Measurements from ENCODE around the gene AURKB.
"Not testable (repeated sequence)": the region's sequence is repeated elsewhere in the genome, so short reads cannot be mapped to it uniquely, and the experiment has no call there.

AURKB gene

DNA sequence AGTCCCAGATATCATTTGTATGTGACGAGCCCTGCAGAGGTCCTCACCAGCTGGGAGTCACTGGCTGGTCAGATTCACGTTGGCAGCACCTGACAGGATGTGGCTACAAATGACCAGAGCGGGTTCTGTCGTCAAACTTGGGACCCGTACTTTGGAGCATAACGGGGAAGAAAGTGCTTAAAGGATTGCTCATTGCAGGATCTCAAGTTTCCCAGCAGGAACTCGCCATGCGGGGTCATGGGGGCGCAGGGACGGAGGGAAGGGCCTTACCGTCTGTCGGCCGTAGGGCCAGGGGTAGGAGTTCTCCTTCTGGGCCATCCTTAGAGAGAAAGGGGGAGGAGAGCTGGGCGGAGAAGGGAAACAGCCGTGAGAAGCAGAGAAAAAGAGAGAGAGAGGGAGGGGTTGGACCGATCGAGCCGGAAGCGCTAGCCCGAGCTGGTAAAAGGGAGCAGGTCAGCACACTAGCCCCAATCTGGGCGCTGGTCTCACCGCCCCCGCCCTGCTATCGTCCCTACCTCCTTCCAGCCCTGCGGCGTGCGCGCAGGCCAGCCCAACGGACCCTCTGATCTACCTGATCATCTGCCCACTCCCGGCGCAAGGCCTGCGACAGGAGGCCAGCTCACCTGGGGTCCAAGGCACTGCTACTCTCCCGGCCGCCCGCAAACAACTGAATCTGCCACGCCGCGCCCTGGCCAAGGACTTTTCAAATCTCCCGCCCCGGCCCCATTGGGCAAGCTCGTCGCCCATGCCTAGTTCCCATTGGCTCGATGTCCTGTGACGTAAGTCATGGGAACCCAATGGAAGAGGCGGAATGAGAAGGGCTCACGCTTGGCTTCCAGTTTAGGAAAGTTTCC, at the start of gene AURKB:
AURKB (minus strand) TSS at position 669 of the 854 bp plus-strand sequence; CDS start at position 318, 351 bp downstream.
- DNase-seq (ENCODE audit: low spot score) (peak; percentile 92), FAIRE-seq (no peak)

GRCh38 chr17:8257801-8258200, 47.4 kb upstream of the AURKB start:
- no peak for FAIRE-seq
- DNase-seq (ENCODE audit: low spot score) = no peak

DNA sequence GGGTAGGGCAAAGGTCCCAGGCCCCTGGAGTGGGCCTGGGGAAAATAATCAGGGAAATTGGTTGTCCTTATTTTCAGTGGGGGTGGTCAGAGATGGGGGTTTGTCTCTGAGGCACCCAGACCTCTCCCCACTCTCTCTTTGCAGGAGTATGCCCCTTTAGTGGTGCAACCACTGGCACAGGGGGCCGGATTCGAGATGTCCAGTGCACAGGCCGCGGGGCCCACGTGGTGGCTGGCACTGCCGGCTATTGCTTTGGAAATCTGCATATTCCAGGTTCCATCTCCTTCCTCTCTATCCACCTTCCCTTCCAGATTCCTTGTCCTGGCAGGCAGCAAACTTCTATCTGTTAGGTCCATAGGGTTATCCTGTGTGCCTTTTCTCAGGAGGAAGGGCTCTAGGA, 46.3 kb upstream of the AURKB start:
- FAIRE-seq = no peak
- DNase-seq (ENCODE audit: low spot score) = no peak

GRCh38 chr17:8256291-8256690, 45.9 kb upstream of the AURKB start:
- no peak for FAIRE-seq
- no peak for DNase-seq (ENCODE audit: low spot score)

GRCh38 chr17:8255499-8255898, 45.1 kb upstream of the AURKB start:
- FAIRE-seq = no peak
- DNase-seq (ENCODE audit: low spot score) = no peak

DNA sequence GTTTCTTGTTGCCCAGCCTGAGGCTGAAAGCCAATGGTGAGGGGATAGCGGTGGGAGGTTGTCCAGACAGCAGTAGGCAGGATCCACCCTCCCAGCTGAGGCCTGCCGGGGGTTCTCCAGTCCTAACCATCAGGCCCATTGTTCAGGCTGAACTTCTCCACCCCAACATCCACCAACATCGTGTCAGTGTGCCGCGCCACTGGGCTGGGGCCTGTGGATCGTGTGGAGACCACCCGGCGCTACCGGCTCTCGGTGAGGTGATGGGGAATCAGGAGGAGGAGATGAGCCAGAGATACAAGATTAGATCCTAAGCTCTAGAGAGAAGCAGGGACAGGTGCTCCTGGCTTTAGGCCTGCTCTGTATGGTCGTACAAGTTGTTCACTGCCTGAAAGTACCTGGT, 44.5 kb upstream of the AURKB start:
- FAIRE-seq (no peak), DNase-seq (ENCODE audit: low spot score) (no peak)

- FAIRE-seq (no peak), DNase-seq (ENCODE audit: low spot score) (no peak)
Observed at GRCh38 chr17:8253801-8254200, 43.4 kb upstream of the AURKB start.

DNA sequence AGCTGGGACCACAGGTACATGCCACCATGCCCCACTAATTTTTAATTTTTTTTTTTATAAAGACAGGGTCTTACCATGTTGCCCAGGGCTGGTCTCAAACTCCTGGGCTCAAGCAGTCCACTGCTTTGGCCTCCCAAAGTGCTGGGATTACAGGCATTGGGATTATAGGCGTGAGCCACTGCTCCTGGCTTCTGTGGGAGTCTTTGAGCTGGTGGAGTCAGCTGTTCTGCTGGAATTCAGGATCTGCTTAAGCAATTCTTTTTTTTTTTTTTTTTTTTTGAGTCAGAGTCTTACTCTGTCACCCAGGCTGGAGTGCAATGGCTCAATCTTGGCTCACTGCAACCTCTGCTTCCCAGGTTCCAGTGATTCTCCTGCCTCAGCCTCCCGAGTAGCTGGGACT, 41.0 kb upstream of the AURKB start:
- FAIRE-seq; DNase-seq (ENCODE audit: low spot score): not testable (repeated sequence)

- FAIRE-seq (no peak), DNase-seq (ENCODE audit: low spot score) (no peak)
Observed at GRCh38 chr17:8249621-8250500, 39.5 kb upstream of the AURKB start.

GRCh38 chr17:8248751-8249607, 38.6 kb upstream of the AURKB start, which contains the start of gene PFAS:
PFAS (plus strand) TSS chr17:8249289; CDS start chr17:8253938, 4,649 bp downstream.
- DNase-seq (ENCODE audit: low spot score) (peak; percentile 89), FAIRE-seq (no peak)

DNA sequence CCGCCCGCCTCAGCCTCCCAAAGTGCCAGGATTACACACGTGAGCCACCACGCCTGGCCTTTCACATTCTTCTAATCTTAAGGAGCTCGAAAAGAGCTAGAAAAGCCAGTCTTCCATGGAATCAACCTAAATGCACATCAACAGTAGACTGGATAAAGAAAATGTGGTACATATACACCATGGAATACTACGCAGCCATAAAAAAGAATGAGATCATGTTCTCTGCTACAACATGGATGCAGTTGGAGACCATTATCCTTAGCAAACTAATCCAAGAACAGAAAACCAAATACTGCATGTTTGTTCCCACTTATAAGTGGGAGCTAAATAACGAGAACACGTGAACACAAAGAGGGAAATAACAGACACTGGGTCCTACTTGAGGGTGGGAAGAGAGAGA, 34.4 kb upstream of the AURKB start:
- FAIRE-seq (no peak), DNase-seq (ENCODE audit: low spot score) (no peak)

- no peak for FAIRE-seq
- no peak for DNase-seq (ENCODE audit: low spot score)
Observed at GRCh38 chr17:8243827-8244226, 33.5 kb upstream of the AURKB start.

- DNase-seq (ENCODE audit: low spot score) = no peak
- no peak for FAIRE-seq
Observed at GRCh38 chr17:8237886-8238285, 27.5 kb upstream of the AURKB start.

DNA sequence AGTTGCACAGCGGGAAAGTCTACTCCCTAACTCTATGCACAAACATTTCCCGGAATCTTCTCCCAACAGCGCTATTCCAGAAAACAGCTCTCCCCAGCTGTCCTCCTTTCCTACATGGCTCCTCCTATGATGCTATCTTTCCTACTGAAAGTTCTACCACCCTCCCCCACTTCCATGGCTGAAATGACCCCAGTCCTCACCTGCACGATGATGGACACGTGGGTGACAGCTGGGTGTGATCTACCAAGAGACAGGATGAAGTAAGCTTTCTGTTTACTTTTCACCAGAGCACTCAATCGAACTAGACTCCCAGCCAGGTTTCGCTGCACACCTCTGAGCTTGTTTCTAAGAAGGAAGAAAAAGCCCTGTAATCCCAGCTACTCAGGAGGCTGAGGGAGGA, 26.8 kb upstream of the AURKB start:
- FAIRE-seq = no peak

DNA sequence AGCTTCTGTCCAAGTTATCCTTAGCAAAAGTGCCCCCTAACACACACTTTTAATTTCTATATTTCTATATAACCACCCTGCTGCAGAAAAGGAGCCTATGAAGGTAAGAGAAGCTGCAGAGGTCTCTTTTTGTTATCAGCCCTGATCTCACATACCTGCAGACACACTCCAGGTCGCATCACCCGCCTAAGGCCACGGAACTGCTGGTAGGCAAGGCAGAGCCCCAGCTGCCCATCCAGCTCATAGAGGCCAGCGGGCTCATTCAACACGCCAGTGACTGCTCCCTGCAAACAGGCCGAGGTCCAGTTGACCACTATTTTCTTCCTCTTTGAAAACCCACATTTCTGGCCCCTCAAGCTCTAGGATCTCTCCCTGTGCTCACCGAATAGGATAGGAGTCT, 25.3 kb upstream of the AURKB start:
- DNase-seq (ENCODE audit: low spot score) (no peak), FAIRE-seq (no peak)

More for the DNA sequence above, 26.8 kb upstream of the AURKB start:
- no peak for DNase-seq (ENCODE audit: low spot score)

DNA sequence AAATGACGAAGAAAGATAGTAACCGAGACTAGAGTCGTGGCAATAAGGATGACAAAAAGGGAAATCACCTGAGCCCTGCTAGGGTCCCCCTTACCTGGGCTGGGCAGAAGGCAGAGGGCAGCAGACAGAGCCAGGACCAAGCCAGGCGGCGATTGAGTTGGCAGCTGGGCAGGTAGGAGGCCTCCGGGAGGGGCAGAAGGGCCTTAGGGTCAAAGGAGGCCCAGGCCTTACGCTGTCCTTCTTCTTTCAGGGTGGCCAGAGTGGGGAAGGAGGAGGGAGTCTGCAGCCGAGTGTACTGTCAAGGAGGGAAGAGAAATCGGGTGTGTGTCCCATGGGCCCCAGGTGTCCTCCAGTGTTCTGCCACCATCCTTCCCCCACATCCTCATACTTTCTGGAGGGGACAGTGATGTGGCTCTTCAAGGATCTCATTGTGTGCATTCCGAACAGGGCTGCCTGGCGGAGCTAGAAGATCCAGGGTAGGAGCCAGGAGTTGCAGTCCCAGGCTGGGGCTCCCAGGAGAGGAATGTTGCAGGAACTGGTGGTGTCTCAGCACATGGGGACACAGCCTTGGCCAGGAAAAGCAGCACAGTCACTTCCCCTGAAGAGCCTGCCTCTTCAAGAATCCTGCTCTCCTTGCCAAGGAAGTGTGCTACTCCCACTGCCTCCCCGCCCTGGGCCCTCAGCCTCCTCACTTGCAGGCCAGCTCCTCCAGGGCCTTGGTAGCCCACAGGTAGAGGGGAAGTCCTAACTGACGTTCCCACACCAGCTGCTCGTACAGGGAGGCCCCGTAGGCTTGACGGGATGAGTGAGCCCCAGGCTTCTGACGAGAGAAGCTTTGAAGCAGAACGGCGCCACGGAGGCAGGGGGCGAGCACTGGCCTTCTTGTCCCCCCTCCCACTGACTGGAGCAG, 24.2 kb upstream of the AURKB start:
- DNase-seq (ENCODE audit: low spot score) = no peak
- FAIRE-seq = no peak

- DNase-seq (ENCODE audit: low spot score) (no peak), FAIRE-seq (no peak)
Observed at GRCh38 chr17:8231701-8232100, 21.3 kb upstream of the AURKB start.

- DNase-seq (ENCODE audit: low spot score) = no peak
- FAIRE-seq = no peak
Observed at GRCh38 chr17:8227238-8227581, 16.8 kb upstream of the AURKB start.

- peak; percentile 64 for DNase-seq (ENCODE audit: low spot score)
- no peak for FAIRE-seq
Observed at GRCh38 chr17:8226536-8227237, 16.3 kb upstream of the AURKB start.
